Spleen (tissue), 11 donors: ENCODE measurements around the gene EGLN3. TPM values are rescaled to one million over a fixed set of nuclear protein-coding genes. Genes with fewer than 3 reads are reported as not detected.

ENCODE experiments used
- DNase-seq: peaks from one replicate; pipeline ENCODE4 v3.0.0-alpha.2; 2020
- H3K27ac ChIP-seq, 8 donors: fragments of 200-600 bp; sonication (generic) in 7 of 8; 1 replicate in 4 of 8; 2 replicates in 4 of 8; pipeline versions ENCODE4 v1.5.0 to v1.8.0; 2016 to 2021; ENCODE audit warnings: inconsistent platforms in 4 of 8, mild to moderate bottlenecking in 4 of 8, moderate library complexity in 1 of 8
- H3K27me3 ChIP-seq, 7 donors: fragments of 200-600 bp; sonication (generic) in 6 of 7; replicated peaks in 1 of 7; 1 replicate in 4 of 7; 2 replicates in 3 of 7; pipeline versions ENCODE4 v1.5.0 to v1.8.0; 2016 to 2021; ENCODE audit warnings: inconsistent platforms in 3 of 7, mild to moderate bottlenecking in 1 of 7
- H3K36me3 ChIP-seq, 6 donors: fragments of 200-600 bp; sonication (generic) in 5 of 6; 1 replicate in 4 of 6; 2 replicates in 2 of 6; pipeline versions ENCODE4 v1.5.0 to v1.8.0; 2016 to 2021; ENCODE audit warnings: inconsistent platforms in 2 of 6
- H3K4me1 ChIP-seq, 6 donors: fragments of 200-600 bp; sonication (generic) in 5 of 6; 1 replicate in 3 of 6; 2 replicates in 3 of 6; pipeline versions ENCODE4 v1.5.0 to v1.8.0; 2016 to 2021; ENCODE audit warnings: inconsistent platforms in 3 of 6
- H3K4me3 ChIP-seq, 8 donors: fragments of 200-600 bp; sonication (generic) in 7 of 8; 1 replicate in 4 of 8; 2 replicates in 4 of 8; pipeline versions ENCODE4 v1.5.0 to v1.8.0; 2016 to 2021; ENCODE audit warnings: inconsistent platforms in 4 of 8, mild to moderate bottlenecking in 4 of 8, moderate library complexity in 2 of 8
- H3K9me3 ChIP-seq, 8 donors: fragments of 200-600 bp; sonication (generic) in 7 of 8; 1 replicate in 4 of 8; 2 replicates in 4 of 8; pipeline versions ENCODE4 v1.5.0 to v1.8.0; 2016 to 2021; ENCODE audit warnings: inconsistent platforms in 4 of 8
- CTCF ChIP-seq, 11 experiments: fragments of 200-600 bp in 7 of 11; fragments of 450-650 bp in 4 of 11; sonication (generic) in 4 of 11; IDR thresholded peaks in 8 of 11; conservative IDR thresholded peaks in 3 of 11; 1 replicate in 7 of 11; 2 replicates in 4 of 11; pipeline versions ENCODE4 v1.4.0 to v1.8.0; 2016 to 2021; ENCODE audit warnings: antibody characterized with exemption in 11 of 11, inconsistent platforms in 4 of 11, mild to moderate bottlenecking in 1 of 11
- POLR2A ChIP-seq, 3 donors: fragments of 450-650 bp; IDR thresholded peaks; one replicate each; pipeline ENCODE4 v1.5.1; 2017; ENCODE audit warnings: antibody characterized with exemption in 3 of 3, mild to moderate bottlenecking in 1 of 3
- POLR2AphosphoS5 ChIP-seq, 3 donors: sonication (generic); formaldehyde crosslinking; IDR thresholded peaks; one replicate each; pipeline ENCODE4 v1.5.1; 2017; ENCODE audit warnings: antibody characterized with exemption in 3 of 3
- WGBS, 5 donors: extraction: QIAGEN DNeasy Blood & Tissue Kit in 3 of 5; methylation state at CpG; one replicate each; pipeline versions ENCODE4 v1.1.5 to v1.1.7; 2013 to 2018; 5-methylcytosine and 5-hydroxymethylcytosine counted together
- intact Hi-C: fragments of 100-400 bp; cut with DNase I; formaldehyde crosslinking; loops from one replicate; pipeline ENCODE4 v1.15.0; 2023; ENCODE audit warnings: low total_unique reads
- polyA plus RNA-seq, 3 donors: library from polyadenylated mRNA; stranded (reverse); fragments of 200-250 nt; gene quantifications; one replicate each; pipeline ENCODE4 v1.2.1, GENCODE V29; 2013
- total RNA-seq, 7 donors: library from RNA; depleted of rRNA in 3 of 7; stranded (reverse); fragments of >200 nt in 3 of 7; fragmentation: NEBNext Ultra II Directional in 4 of 7; extraction: Animal tissue kit (Norgen Biotek cat#: 25700) in 4 of 7; gene quantifications; one replicate each; pipeline versions ENCODE4 v1.1.0 to v1.2.1, GENCODE V29; 2016 to 2021
- donor health status: healthy with polysubstance abuse.
- donor health status: DM: no; HTN: no; CAD: no; lungs with moderate emphysema.
- donor health status: DM: no; HTN: no; CAD: no.
- donor health status: Bipolar disorder and iron deficiency.
- donor health status: healthy.
- donor health status: DM: no; HTN: no; CAD: no.
- donor health status: DM: yes; HTN: yes; CAD: no.

EGLN3 gene
- total and polyA plus RNA-seq, 10 donors, result 4.0 to 21.5 (median 7.8) TPM

GRCh38 chr14:33943096-33943883 lies 7.6 kb downstream of the EGLN3 start:
- TF ChIP-seq POLR2AphosphoS5 (IDR thresholded peaks at IDR 0.05) (no peak), POLR2A (IDR thresholded peaks at IDR 0.05) (no peak), CTCF (IDR thresholded peaks at IDR 0.05 in 8 of 11, conservative IDR thresholded peaks at IDR 0.05 in 3 of 11) (no peak)
- Histone ChIP-seq H3K4me1 (peaks cover 0 to 8% (median 3%) of the 10 kb centered on the region in 6 donors), H3K36me3 (no peaks in the 10 kb centered on the region), H3K9me3 (no peaks in the 10 kb centered on the region), H3K27me3 (peaks cover 0 to 11% (median 0%) of the 10 kb centered on the region in 7 donors), H3K27ac (no peak overlapping the region), H3K4me3 (no peak overlapping the region)
- WGBS, 5 donors, result 72 to 83% (median 75%) methylated on average over 8 of the region's 8 CpGs
- no peak for DNase-seq
- intact Hi-C loops, result no loop called here

GRCh38 chr14:33941718-33942117 lies 9.2 kb downstream of the EGLN3 start:
- H3K36me3 ChIP-seq, result no peaks in the 10 kb centered on the region
- TF ChIP-seq CTCF (IDR thresholded peaks at IDR 0.05 in 8 of 11, conservative IDR thresholded peaks at IDR 0.05 in 3 of 11) (no peak), POLR2AphosphoS5 (IDR thresholded peaks at IDR 0.05) (no peak), POLR2A (IDR thresholded peaks at IDR 0.05) (no peak)
- peaks cover 0 to 5% (median 0%) of the 10 kb centered on the region in 7 donors for H3K27me3 ChIP-seq
- 60 to 77% (median 69%) methylated on average over 3 of the region's 3 CpGs for WGBS, 5 donors
- DNase-seq, result no peak
- intact Hi-C loops, result no loop called here
- H3K9me3 ChIP-seq, result no peaks in the 10 kb centered on the region
- no peak overlapping the region for H3K4me3 ChIP-seq
- no peak overlapping the region for H3K27ac ChIP-seq
- peaks cover 0 to 13% (median under 1%) of the 10 kb centered on the region in 6 donors for H3K4me1 ChIP-seq

GRCh38 chr14:33940561-33941011 lies 10.3 kb downstream of the EGLN3 start:
- H3K4me3 ChIP-seq, result no peak overlapping the region
- no peak for DNase-seq
- peaks cover 0 to 13% (median 0%) of the 10 kb centered on the region in 6 donors for H3K4me1 ChIP-seq
- H3K9me3 ChIP-seq, result no peaks in the 10 kb centered on the region
- intact Hi-C loops, result no loop called here
- H3K36me3 ChIP-seq, result no peaks in the 10 kb centered on the region
- TF ChIP-seq POLR2A (IDR thresholded peaks at IDR 0.05) (no peak), CTCF (IDR thresholded peaks at IDR 0.05 in 8 of 11, conservative IDR thresholded peaks at IDR 0.05 in 3 of 11) (no peak), POLR2AphosphoS5 (IDR thresholded peaks at IDR 0.05) (no peak)
- 56 to 60% (median 57%) methylated on average over 5 of the region's 5 CpGs for WGBS, 5 donors
- no peaks in the 10 kb centered on the region for H3K27me3 ChIP-seq
- no peak overlapping the region for H3K27ac ChIP-seq
